Hematopoietic multipotent progenitor cell treated with erythropoietin and hydrocortisone succinate and interleukin-3 and kit ligand, for 6 days (in vitro differentiated cells): ENCODE data around the gene PCNX1.

Experiments used
- DNase-seq: peaks from one replicate; pipeline ENCODE4 v3.0.0-alpha.2; 2015

The PCNX1 gene

DNA sequence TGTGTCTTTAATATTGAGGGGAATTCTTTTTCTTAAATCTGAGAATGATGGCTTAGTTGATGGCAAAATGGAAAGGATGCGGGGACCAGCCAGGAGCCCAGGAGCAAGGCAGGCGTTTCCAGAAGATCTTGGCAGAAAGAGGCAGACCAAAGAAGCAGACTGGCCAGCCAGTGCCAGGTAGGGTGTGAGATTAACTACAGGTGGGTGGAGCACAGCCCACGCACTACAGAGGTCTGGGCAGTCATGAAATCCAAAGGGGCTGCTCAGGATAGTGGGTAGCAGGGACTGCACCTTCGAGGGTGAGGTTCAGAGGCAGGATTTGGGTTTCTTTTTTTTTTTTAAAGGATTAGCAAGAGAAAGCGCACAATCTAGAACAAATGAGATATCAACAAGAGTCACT, 17.7 kb upstream of the PCNX1 start:
- no peak for DNase-seq

DNA sequence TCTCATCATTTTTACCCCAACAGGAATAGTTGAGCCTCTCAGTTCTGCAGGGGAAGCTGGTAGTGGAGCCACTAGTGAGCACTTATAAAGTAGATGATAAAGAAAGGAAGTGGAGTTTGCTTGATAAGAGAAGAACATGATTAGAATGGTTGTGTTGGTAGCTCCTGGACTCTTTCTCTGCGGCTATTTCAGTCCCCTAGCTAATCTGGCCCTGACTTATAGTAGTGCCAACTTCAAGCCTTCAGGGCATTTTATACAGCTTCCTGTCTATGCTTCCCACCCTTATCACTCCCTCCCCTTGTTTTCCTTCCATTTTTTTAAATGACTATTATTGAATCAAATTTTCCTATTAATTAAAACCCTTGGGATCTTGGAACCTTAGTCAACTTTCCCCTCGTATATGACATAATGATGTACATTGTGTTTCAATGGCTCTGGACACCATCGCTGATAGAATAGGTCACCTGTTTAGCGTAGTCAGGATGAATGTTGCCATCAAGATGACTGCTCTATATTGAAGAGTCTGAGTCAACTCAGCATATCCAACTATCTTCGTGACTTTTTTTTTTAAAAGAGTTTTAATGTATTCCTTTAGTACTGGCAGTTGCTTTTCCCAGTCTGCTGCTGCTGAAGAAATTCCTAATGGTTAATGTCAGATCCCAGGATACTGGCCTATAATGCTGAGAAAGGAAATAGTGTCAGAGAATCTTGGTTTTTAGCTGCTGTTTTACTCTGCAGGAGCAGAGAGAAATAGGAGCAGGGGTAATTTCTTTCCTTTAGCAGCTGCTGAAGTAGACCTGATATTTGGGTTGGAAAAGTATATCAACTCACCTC, 16.2 kb upstream of the PCNX1 start:
- DNase-seq, result peak; percentile 43

DNA sequence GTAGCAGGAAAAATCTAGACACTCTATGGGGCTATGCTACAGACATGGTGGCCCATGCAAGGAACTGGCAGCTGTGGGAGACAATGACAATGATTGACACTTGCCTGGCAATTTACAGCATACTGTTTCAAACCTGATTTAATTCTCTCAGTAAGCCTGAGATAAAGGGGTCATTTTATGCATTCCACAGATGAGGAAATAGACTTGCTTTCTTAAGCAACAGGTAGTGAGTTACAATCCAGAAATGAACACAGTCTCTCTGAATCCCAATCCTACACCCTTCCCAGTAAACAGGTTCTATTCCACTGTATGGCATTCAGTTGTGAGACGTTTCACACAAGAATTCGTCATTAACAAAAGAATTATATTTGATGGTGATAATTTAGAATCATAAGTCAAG, 15.5 kb upstream of the PCNX1 start:
- DNase-seq, result no peak

DNA sequence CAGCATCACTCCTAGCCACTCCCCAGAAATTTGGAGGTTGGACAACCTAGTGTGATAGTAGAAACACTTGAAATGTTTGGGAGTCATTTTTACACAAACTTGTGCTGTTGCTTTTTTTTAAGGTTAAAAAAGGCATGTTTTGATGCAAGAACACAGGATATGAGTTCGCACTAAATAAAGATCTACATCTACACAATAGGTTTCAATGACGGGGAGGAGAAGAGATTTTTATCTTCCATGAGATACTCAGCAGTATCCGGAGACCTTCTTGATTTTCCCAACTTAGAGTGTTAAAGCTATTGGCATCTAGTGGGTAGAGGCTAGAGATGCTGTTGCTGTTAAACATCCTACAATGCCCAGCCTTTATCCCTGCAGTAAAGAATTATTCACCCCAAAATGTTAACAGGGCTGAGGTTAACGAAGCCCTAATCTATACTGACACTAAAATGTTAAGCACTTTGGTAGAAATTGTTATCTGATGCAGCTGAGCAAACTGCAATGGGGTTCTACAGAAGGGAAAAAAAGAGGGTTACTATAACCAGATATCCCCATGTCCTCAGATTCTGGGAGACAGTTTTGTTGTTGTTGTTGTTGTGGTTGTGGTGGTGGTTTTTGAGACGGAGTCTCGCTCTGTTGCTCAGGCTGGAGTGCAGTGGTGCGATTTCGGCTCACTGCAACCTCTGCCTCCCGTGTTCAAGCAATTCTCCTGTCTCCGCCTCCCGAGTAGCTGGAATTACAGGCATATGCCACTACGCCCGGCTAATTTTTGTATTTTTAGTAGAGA, 14.0 kb upstream of the PCNX1 start:
- peak; percentile 55 for DNase-seq

DNA sequence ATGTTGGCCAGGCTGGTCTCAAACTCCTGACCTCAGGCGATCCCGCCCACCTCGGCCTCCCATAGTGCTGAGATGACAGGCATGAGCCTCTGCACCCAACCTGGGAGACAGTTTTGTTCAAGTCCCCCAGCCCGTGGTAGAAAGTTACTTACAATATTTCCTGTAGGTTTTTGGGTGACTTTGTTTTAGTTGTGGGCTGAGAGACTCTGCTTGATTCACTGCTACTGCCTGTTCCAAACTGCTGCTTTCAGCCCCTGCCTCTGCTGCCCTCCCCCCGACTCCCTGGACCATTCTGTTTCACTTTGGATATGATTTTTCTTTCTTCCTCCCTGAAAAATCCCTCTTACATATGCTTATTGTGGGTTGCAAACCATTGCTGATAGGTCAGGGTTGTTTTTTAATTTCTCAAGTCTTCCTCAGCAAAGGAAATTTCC, 13.4 kb upstream of the PCNX1 start:
- no peak for DNase-seq

DNA sequence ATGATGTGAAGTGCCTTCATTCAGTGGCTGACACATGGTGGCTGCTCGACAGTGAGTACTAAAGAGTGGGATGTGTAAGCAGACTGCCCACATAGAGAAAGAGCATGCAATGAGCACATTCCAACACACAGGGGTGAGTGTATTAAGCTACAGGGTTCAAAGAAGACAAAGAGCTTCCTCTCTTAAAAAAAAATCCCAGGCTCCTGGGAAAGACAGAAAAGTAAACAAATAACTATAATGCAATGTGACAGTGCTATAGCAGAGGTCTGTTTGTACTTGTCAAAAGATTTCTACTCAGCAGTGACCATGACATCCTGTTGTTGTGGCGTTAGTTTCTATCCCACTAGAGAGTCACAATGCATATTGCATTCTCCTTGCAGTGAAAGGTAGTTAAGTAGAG, 12.4 kb upstream of the PCNX1 start:
- DNase-seq, result no peak

DNA sequence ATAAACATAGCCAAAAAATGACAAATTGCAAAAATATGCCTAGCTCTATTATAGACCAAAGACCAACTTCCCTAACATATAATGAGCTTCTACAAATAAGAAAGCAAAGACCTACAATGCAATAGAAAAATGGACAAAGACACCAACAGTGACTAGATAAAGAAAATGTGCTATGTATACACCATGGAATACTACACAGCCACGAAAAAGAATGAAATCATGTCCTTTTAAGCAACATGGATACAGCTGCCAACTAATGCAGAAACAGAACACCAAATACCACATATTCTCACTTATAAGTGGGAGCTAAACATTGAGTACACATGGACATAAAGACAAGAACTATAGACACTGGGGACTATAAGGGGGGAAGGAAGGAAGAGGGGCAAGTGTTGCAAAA, 10.9 kb upstream of the PCNX1 start:
- DNase-seq, result no peak

DNA sequence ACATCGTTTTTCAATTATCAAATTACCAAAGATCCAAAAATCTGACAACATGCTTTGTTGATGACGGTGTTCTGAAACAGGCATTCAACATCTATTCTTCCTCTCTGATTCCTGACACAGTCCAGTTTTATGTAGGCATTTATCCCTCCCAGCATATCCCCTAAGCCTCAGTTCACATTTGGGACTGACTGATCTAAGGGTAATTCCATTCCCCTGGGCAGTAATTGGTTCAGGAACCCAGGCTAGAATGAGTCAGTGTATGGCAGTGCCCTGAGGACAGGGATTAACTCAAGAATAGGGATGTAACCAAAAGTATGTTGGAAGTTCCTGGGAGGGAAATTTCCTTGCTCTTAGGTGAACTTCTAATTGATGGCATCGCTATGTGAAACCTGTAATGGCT, 10.3 kb upstream of the PCNX1 start:
- no peak for DNase-seq

DNA sequence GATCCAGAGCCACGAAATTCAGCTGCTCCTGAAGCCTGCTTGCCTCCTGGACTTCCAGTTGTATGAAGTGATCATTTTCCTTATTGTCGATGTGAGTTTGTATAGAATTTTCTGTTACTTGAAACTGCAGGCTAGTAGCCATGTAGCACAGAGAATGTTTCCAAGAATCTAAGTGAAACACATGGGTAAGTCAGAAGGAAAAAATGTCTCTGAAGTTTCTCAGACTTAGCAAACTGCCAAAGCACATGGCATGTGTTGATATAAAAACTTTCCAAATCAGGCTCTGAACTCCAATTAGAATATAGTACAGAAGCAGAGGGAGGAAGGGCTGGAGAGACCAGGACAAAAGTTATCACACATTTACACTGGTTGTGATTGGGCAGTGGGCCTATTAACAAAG, 9.8 kb upstream of the PCNX1 start:
- no peak for DNase-seq

DNA sequence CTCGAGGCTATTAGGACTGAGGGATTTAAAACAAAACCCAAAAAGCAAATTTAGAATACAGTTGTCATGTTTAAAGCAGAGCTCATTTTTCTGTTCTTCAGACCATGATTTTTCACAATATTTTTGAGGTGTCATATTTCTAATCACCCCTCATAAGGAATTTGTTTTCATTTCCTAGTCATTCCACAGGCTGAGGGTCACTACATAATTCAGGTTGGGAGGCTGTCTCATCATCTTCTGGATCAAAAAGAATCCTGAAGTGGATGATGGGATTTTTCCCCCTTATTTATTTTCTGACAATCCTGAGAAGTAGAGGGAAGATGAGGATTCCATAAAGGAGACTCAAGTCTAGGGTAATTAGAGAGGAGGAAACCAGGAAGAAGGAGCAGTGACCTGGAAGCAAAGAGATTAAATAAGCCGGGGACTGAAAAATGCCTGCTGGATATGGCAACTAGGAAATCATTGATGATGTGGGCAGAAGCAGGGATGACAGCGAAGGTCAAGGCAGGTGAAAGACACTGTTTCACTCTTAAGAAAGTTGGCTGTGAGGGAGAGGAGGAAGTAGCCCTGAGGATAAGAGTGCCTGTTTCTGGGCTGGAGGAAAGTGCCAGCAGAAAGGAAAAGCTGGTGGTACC, 9.0 kb upstream of the PCNX1 start:
- no peak for DNase-seq

DNA sequence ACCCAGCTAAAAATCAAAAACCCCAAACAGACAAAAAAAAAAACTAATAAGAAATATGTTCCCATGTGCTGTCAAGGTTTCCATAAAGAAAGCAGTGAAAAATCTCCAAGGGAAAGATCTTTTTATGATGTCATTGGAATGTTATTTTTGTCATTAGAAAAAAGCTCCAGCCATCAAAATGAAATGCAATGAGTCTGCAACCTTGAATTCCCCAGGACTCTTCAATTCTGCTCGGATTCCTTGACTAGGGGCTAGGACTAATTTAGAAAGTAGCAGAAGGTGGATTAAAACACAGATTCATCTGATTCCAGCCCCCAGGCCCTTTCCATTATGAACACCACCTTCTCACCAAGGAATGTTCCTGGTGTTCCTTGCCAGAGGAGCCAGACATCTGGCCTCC, 6.0 kb upstream of the PCNX1 start:
- no peak for DNase-seq

DNA sequence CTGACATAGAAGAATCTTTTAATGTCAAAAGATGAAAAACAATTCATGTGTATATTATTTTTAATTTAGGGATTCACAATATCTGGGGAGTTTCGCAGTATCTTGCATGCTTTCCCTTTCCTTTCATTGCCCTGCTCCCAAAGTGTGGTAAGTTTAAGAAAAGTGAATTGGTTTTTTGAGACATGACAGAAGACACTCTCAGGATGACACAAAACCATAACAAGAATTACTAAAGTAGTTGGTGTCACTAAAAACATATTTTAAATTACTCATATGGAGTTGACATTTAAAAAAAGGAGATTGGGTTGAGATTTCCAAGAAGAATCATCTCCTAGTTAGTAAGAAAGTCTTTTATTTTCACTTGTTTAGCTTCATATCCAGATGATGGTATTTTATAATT, 5.1 kb upstream of the PCNX1 start:
- DNase-seq, result no peak

DNA sequence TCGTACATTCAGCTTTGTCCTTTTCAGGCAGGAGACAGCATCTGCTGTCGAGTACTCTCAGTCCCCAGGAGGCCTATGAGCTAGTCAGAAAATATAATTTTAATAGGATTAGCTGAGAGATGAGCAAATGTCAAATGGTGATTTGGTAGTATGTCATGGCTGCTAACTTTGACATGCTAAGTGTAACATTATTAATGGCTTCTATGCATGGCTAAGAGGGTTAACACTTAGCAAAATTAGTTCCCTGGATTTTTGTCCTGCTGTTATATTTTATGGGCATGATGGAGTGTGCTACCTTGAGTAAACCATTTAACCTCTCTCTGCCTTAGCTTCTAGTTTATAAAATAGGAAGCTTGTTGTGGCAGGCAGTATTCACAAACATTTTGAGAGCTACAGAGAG, 2.9 kb upstream of the PCNX1 start:
- DNase-seq, result no peak

DNA sequence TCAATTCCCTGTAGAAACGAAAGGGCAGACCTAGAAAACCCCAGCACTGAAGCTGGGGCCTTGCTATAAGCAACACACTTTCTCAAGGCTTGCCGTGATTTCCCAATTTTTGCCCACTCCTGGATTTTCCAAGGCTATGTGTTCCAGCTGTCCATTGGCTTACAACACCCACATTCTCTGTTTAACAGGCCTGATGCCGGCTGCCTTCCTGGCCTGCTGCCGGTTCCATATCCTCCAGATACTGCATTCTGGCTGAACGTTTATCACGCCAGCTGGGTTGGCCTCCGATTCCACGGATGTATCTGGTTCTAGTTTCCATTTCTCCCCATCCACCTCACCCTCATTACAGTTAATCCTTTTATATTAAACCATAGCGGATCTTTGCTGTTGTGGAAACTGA, 2.0 kb upstream of the PCNX1 start:
- no peak for DNase-seq

DNA sequence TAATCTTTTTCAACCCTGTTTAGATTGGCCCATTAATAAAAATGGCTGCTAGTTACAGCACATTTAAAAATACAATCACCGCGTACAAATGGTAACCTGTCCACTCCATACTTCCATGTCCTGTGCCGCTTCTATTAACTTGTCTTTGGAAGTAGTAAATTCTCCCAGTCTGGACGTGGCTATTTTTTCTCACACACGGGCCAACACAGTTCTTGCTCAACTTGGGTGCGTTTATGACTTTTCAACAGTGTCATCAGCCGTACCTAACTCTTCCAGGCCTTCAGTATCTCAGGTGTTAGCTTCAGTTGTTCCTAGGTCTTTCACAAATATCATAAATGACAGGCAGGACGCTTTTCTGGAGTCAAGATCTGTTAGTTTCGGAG, 475 bp upstream of the PCNX1 start:
- DNase-seq, result no peak

DNA sequence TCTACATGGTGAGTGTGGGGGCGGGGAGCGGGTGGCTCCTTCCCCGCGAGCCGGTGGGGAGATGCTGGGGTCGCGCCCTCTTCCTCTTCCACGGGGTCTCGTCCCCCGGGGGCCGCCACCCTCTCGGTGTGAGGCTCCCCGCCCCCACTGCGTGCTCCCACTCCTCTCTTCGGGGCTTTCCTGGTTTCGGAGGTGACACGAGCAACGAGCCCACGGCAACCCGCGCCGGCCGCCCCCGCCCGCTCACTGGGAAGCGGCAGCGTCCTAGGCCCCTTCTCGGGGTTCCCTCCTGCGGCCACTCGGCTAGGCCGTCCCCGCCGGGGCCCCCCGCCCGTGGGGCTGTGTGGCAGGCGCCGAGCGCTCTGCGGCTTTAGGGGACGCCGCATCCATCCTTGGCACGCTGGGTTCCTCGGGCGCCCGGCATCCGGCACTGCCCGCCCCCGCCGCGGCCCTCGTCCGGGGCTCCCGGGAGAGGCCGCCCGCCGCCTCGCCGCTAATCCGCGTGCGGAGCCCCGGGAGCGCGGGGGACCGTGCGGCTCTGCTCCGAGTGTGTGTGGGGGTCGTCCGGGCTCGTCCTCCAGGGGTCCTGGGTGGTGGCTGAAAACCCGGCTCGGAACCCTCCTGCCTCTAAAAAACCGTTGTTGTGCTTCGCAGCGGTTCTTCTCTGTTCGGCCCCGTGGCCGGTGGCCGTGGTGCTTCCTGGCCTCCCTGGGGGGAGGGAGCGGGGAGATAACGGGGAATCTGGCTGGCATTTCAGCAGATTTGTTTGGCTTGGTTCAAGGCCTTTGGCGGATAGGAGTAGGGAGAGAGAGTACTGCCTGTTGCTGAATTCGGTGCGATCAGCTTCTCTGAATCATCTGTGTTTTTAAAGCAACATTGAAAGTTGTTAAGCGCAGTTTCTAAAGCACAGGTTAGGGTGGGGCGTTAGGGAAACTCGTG, 1.0 kb downstream of the PCNX1 start:
- DNase-seq, result peak; percentile 42

DNA sequence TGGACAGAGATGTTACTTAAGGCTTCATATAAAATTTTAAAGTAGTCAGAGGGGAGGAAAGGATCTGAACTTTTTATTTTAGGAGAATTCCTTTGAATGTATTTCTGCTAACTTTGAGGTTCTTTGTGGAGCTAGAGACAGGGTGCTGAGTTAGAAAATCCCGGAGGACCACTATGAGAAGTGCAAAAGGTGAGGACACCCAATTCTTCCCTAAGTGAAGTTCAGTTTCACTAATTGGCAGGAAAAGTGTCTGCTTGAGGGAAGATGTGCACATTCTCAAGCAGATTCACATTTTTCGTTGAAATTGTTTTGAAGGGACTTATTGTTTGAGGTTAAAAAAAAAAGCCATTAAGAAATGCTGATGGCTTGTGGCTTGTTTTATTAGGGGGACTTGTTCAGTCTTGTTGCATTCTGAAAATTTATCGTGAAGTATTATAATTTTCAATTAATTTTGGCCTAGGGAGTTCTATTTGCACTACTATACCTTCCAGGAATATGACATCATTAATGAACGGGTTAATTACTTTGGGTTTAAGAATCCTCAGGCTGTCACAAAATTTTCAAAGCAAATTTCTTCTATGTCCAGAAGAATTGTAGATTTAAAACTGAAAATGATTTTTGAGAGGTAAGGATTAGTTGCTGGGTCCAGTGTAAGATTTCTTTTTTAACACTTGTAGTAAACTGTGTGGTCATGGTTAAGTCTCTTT, 1.8 kb downstream of the PCNX1 start:
- DNase-seq, result no peak

DNA sequence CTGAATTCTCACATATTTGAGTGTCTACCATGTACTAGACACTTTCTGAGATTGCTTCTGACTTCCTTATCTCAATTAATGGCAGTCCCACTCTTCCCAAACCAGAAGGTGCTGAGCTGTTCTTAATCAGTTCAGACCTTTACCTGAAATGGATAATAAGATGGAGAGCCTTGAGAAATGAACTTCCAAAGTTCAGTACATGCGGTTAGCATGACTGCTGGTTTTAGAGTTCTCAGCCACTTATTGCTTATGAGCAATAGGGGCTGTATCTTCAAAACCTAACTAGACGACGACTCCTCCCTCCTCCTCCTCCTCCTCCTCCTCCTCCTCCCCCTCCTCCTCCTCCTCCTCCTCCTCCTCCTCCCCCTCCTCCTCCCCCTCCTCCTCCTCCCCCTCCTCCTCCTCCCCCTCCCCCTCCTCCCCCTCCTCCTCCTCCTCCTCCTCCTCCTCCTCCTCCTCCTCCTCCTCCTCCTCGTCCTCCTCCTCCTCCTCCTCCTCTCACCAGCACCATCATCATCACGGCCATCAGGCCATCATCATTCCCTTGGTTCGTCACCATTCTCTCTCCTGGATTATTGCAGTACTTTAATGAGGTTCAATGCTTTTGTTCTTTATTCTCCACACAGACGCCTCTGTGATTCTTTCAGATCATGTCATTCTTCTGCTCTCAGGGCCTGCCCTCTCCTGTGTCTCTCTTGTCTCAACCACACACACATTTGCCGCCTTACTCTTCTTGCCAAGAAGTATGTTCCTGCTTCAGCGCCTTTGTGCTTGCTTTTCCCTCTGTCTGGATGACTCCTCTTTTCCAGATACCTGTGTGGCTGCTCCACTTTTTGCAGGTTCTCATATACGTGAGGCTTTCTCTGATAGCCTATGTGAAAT, 2.7 kb downstream of the PCNX1 start:
- DNase-seq, result no peak

DNA sequence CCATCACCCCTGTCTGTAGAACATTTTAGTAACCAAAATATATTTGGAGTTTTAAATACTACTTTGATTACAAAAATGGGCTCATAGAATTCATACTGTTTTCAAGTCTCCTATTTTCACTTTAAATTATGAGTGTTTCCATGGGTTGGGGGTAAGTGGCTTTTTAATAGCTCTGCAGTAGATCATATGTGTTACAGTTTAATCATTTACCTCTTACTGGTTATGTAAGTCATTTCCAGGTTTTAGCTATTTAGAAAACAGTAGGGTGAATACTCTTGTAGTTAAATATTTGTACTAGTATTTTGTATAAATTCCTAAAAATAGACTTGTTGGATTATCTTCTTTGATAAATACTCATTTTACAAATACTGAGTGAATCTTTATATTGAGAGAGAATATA, 8.2 kb downstream of the PCNX1 start:
- DNase-seq, result no peak

DNA sequence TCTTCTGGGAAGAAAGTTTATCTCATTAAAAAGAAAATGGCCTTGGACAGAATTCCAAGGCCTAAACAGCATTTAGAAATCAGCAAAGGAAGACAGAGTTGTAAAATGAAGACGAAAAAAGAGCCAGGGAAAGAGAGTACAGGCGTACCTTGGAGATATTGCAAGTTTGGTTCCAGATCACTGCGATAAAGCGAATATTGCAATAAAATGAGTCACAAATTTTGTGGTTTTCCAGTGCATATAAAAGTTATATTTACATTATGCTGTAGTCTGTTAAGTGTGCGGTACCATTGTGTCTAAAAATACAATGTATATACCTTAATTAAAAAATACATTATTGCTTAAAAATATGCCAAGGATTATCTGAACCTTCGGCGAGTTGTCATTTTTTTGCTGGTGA, 9.0 kb downstream of the PCNX1 start:
- no peak for DNase-seq

DNA sequence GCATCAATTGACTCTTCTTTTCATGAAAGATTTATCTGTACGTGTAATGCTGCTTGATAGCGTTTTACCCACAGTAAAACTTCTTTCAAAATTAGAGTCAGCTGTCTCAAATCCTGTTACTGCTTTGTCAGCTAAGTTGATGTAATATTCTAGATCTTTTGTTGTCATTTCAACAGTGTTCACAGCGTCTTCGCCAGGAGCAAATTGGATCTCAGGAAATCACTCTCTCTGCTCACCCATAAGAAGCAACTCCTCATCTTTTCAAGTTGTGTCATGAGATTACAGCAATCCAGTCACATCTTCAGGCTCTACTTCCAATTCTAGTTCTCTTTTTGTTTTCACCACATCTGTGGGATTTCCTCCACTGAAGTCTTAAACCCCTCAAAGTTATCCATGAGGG, 9.5 kb downstream of the PCNX1 start:
- DNase-seq, result no peak
